Inferior parietal cortex (tissue), 1 donor: Measurements from ENCODE around the gene DHX29.
A peak's percentile ranks its signal among the peaks of the same experiment; 100 is the strongest.

Experiments used
- DNase-seq: peaks from one replicate; pipeline ENCODE4 v3.0.0-alpha.2; 2016; ENCODE audit errors: extremely low spot score

DHX29 gene

DNA sequence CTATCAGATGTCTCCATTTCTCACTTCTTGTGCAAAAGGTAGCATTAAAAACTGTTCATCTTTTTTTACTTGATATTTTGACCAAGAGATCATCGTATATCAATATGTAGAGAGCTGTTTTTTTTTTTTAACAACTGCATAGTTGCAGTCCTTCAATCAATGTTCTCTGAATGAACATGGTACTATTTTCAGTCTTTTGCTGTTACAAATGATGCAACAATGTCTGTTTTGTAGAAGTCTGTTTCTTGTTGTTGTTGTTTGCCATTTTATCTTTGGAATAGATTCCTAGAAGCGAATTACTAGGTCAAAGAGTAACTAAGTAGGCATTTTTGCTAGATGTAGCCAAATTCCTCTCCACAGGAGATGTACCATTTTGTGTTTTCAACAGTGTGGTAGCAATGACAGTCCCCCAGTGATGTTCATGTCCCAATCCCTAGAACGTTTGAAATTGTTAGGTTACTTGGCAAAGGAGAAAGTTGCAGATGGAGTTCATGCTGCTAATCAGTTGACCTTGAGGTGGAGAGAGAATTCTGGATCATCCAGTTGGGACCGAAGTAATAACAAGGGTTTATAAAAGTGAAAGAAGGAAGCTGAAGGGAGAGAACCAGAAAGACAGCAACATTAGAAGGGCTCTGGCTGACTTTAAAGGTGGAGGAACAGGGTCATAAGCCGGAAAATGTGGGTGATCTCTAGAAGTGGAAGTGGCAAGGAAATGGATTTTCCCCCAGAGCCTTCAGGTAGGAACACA lies 6.5 kb upstream of the DHX29 start:
- no peak for DNase-seq

DNA sequence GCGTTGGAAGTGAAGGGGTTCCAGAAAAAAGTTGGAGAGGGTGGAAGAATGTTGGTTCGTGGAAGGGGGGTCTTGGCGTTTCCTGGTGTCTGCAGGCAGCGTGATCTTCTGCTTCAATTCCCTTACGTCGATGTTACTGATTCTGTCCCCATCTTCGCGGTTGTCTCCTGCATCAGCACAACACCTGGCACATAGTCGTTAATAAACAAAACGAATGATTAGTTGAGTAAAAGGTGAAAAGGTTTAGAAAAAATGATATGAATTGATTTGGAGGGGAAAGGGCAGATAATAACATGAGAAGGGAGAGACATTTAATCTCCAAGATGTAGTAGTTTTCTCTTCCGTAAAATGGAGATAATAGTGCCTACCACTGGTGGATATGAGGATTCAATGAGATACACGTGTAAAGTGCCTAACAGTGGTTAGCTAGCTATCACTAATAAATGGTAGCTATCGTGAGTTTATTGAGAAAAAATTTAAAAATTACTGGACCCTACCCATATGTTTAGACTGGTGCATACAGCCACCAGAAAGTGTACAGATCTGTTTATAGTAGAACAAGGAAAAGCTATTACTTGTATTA lies 851 bp upstream of the DHX29 start:
- no peak for DNase-seq

DNA sequence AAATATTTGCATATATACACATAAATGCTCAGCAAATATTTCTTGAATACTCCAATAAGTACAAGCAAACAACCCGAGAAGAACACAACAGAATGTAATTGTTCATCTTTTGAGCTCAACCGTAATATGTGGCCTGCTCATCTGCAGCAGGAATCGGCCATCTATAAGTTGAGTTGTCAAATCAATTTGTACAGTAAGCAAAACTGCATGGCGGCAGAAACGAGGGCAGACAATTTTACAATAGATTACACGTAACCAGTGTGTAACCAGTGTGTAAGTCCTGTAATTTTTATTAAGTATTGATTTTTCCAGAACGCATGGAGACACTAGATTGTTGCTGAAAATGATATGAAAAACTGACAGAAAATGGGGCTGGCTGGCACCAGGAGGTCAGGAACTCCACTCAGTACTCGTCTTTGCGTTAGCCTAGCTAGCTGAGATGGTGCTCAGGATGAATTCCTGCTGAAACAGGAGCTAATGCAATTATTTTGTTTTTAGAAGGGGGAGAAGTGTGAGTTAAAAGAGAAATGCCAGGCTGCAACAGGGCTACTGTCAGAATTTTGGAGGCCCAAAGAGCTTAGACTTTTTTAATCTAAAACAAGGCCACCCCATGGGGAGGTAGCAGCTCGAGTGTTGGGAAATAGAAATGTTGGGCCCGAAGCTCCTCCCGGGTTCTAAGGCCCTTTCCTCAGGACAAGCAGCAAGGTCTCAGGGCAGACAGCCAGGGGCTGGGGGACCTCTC lies 682 bp downstream of the DHX29 start:
- no peak for DNase-seq

DNA sequence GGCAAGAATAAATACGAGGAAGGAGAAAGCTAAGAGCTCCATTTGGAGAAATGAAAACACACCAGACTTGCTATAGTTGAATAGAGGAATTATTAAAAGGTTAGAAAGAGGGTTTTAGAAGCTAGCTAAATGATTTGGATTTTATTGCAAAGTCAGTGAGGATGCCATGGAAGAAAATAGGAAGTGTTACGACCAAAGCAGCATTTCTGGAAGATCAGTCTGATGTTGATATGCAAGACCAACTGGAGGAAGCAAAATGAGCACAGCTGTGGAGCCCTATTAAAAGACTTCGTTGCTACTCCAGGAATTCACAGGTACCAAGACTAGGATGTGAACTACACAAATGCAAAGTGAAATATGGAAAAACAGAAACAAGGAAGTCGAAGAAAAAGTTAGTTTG lies 2.1 kb downstream of the DHX29 start:
- DNase-seq = no peak

DNA sequence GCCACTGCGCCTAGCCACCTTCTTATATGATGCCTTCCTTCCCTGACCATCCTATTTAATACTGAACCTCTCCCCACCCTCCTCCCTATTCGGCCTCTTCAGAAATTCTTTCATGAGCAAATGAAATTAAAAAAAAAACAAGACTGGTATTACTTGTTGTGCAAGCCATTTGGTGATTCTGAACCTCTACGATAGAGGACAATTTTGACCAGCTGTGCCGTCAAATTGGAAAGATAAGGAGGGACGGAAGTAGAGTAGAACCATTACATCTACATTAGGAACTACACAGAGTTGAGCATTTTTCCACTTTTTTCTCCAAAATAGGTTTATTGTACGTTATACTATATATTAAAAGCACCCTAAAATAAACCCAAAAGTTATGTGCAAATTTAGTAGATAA lies 2.9 kb downstream of the DHX29 start:
- DNase-seq = no peak

DNA sequence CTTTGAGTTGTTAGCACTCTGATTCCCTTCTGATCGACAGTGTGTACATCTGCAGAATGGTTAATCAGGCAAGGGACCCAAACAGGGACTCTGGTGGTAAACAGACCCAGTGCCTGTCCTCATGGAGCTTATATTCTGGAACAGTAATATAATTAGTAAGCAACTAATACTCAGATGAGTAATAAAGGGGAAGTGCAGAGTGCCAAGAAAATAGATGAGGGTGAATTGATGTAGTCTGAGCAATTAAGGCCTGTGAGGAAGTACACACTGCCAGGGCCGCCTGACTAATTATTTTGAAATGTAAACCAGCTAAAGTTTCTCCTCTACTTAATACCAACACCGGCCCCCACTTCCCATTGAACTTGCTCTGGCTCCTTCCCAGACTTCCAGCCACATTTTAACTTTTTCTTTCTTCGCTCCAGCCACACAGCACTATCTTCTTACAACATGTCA lies 4.2 kb downstream of the DHX29 start:
- no peak for DNase-seq

DNA sequence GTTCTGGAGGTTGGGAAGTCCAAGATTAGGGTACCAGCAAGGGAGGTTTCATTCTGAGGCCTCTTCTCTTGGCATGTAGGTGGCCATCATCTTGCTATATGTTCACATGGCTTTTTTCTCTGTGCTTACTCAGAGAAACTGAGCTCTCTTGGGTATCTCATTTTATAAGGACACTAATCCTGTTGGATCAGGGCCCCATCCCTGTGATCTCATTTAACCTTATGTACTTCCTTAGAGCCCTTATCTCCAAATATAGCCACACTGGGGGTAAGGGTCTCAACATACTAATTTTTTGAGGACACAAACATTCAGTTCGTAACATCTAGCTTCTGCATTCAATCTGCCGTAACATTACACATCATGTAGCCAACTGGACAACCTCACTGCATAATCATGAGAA lies 6.6 kb downstream of the DHX29 start:
- no peak for DNase-seq

DNA sequence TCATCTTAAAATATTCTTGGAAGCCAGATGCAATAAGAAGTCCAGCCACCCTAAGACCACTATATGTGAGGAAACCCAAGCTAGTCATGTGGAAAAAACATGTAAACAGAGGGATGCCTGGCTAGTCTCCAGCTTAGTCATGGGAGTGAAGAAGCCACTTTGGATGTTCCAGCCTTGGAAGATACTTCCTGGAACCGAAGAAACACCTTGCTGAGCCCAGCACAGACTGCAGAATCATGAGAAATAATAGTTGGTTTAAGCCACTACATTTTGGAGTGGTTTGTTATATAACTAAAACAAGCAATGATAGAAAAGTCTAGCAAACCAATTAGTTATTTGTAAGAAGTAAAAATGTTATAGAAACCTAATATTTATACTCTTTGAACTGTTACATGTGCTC lies 12.6 kb downstream of the DHX29 start:
- no peak for DNase-seq

DNA sequence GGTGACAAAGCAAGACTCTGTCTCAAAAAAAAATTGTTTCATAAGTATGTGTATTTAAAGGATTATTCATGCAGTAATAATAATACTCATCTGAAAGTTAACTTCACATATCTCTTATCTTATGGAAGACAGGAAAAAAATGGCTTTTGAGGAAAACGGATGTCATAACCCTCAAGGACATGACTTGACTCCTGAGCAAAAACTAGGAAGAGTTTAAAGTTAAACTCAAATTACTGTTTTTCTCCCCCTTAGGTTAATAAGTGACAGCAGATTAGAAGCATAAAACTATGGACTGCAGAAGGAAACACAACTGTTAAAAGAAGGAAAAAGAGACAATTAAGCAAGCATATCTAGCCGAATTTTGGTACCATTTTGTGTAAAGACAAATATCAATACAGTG lies 16.5 kb downstream of the DHX29 start:
- no peak for DNase-seq

DNA sequence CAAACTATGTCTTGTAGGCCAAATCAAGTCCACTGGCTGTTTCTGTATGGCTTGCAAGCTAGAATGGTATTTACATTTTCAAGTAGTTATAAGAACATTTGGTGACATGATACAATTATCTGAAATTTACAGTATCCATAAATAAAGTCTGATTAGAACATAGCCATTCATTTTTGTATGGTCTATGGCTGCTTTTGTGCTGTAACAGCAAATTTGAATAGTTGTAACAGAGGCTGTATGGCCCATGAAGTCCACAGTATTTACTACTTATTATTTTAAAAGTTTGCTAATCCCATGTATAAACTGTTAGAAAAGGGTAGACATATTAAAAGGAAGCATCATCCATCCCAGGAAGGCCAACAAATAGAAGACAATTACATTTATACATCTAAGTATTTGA lies 17.7 kb downstream of the DHX29 start:
- DNase-seq = no peak

DNA sequence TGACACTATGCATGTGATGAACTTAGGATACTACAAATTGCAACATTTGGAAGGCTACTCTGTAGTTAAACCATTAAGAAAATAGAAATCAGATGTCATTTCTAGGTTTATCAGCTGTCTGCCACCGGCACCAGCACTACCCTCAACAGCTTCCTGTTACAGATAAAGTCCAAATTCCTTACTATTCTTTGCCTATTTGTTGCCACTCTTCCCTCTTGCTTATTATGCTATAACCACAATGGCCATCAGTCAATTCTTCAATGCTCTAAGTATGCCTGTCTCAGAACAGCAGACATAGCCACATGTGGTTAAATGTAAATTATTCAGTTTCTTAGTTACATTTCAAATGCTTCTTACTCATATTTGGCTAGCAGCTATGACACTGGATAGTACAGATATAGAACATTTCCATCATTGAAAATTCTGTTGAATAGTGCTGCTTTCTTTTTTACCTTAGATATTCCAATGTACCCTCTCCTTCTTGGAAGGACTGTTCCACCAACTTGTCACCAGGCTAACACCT lies 21.0 kb downstream of the DHX29 start:
- DNase-seq = no peak

DNA sequence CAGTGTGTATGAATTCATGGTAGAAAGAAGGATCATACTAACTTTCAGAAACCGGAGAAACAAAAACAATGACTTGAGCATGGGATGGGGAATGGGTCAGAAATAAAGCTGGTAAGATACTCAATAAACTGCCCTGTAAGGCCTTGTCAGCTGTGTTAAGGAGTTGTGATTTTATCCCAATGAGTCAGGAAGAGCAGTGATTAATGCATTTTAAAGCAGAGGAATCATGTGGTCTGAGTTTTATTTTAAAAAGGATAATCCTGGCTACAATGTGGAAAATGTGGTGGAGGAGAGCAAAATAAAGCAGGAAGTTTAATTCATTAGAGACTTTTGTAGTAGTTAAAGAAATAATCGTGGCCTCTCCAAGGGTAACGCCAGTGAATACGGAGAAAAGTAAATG lies 28.7 kb downstream of the DHX29 start:
- no peak for DNase-seq

DNA sequence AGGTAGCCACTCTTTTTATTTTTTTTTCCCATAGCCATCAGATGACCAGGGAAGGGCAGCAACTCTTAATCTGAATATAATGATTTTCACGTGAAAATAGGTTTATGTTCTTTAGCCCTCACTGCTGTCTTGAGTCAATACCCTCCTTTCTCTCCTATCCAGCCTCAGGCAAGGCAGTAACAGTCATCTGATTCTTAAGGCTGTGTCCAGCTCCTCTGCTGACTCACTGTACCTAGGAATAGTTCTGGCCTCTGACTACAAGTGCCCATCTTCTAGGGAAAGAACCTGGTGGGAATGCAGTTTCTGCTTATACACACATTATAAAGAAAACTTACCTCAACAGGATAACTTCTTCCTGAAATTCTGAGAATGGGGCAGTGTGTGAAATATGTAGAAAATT lies 30.7 kb downstream of the DHX29 start:
- no peak for DNase-seq

DNA sequence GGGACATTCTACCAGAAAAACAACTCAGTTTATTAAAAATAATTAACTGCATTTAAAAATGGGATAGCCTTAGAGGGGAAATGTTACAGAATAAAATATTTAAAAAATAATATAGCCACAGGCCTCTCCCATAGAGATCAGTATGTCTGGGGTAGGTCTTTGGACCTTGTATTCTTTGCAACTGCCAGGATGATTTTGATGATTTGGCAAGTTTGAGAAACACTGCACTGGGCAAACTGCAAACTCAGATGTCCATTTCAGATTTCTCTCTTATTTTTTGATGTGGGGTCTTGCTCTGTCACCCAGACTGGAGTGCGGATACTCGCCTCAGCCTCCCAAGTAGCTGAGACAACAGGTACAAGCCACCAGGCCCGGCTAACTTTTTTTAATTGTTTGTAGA lies 49.2 kb downstream of the DHX29 start:
- DNase-seq = no peak

DNA sequence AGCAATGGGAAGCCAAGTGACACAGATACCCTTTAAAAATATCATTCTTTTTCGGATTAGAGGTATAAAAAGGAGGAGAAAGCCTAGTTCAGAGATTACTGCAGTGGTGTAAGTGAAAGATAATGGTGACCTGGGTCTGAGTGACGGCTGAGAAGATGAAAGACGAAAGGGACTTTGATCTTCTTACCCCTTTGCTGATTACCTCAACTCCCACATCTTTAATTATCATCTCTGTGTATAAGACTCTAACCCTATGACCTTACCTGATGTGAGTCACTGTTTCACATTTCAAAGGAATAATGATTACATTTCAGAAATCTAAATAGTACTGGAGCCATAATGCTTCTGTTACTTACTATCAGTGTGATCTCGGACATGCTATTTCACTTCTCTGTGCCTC lies 52.7 kb downstream of the DHX29 start:
- no peak for DNase-seq

DNA sequence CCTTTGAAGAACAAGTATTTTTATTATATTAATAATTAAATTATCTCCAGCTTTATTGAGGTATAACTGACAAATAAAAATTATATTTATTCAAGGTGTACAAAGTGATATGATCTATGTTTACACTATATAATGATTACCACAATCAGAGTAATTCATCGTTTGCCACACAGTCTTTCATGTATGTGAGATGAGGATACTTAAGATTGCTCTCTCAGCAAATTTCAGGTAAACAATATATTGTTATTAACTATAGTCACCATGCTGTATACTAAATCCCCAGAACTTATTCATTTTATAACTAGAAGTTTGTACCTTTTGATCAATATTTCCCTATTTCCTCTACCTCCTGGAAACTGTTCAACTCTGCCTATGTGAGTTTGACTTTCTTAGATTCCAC lies 57.4 kb downstream of the DHX29 start:
- DNase-seq = no peak

DNA sequence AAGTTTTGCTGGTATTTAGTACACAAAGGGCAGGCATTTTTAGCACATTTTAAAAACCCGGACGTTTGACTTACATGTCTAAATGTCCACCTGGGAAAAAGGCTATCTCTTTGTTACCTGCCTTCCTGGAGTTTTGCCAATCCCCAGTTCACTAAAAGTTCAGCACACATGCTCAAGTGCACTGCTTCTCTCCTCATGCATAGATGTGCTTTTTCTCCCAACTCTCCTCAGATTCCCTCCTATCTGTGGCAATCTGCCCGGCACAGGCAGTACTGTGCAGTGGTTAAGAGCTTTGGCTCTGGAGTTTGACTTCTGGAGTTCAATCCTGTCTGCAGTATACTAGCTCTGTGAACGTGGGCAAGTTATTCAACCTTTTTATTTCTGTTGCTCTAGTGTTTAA lies 65.7 kb downstream of the DHX29 start:
- DNase-seq = no peak

DNA sequence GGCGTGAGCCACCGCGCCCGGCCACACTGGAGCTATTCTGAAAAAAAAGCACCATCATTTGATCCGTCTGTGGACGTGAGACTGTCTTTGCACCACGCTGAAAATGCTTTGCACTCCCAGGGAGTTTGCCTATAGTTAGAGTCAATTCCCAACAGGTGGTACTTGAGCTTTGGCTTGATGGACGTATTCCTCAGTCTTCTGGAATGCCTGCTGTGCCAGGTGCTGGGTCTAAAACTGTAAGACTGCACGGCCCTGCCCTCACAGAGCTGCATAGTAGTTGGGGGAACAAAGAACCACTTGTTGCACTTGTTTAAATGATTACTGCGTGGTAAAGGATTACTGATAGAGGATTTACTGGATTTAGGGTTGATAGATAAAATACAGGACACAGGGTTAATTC lies 70.7 kb downstream of the DHX29 start:
- no peak for DNase-seq

DNA sequence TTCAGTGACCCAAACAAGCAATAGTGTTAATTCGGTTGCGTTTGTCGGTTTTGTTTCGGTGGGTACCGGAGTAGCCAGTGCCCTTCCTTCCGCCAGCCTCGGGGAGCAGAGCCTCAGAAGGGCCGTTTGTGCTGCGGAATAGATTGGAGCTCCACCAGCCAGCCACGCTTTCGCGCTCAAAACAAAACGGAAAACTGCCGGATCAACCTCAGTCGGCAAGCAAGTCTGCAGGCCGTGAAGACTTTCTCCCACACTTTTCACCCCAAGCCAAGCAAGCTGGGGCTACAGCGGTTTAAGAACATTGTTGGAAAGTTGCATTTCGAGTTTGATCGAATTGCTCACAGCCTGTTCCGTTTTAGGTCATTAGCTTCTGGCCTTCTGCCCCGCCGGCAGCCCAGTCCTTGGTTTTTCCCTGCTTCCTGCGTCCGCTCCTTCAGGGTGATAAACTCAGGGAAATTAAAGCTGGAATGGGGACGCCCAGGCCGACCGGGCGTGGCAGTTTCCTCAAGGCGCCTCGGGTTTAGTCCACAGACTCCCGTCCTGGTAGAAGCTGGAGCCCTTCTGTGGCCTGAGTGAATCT lies 73.3 kb downstream of the DHX29 start:
- peak; percentile 7 for DNase-seq

DNA sequence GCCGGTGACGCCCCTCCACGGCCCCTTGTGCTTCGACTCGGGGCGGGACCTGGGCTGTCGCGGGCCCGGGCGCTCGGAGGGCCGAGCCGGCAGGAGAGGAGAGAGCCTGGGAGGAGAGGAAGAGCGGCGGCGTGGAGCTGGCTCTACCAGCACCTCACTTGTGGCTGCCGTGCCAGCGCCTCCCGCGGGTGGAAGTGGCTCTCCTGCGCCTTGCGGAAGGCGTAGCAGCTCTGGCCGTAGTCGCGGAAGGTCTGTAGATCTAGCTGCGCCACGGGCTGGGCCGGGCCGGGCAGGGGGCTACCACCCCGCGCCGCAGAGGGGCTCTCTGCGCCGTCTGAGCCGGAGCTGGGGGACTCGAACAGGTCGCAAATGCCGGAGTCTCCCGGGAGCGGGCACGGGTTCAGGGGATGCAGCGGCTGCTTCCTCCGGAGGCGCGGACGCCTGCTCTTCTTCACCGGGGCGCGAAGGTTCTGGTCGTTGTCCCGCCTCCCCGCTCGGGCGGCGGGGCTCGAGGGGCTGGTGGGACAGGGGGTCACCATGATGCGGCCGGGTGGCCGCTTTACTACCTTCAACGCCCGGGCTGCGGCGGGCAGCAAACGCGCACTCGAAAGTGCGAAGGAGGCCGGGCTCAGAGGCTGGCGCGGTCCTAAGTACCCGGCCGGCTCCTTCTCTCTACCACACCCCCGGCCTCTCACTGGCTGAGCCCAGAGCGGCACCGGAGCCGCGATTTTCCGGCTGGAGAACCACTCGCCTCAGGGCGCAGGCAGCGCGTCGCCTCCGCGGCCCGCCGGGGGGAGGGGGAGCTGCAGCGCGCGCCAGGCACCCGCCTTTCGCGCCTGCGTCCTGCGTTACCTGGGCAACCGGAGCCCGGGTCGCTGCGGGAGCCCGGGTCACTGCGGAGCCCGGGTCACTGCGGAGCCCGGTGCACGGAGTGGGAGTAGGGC lies 74.2 kb downstream of the DHX29 start, which contains the start of gene CCNO:
CCNO (minus strand) TSS at position 624 of the 944 bp plus-strand sequence; CDS start at position 539, 85 bp downstream.
- DNase-seq = peak; percentile 36
